Osteoblast (primary cell): ENCODE results near the gene OR10G7. TPM values are rescaled to one million over a fixed set of nuclear protein-coding genes. Genes with fewer than 3 reads are reported as not detected.

ENCODE experiments used
- DNase-seq: peaks from one replicate; pipeline ENCODE4 v3.0.0; 2011; ENCODE audit warnings: low spot score, mixed read lengths; ENCODE audit not compliant: insufficient read length; ENCODE audit errors: missing footprints
- H2AFZ ChIP-seq: 2 replicates; pipeline ENCODE4 v1.6.0; 2011; ENCODE audit warnings: mild to moderate bottlenecking, low read length
- H3K27ac ChIP-seq: 2 replicates; pipeline ENCODE4 v1.5.1; 2011; ENCODE audit warnings: mild to moderate bottlenecking, low read depth, low read length, moderate library complexity
- H3K27me3 ChIP-seq: 2 replicates; pipeline ENCODE4 v1.6.0; 2012; ENCODE audit warnings: mild to moderate bottlenecking, control low read depth, inconsistent platforms, low read length, moderate library complexity; ENCODE audit not compliant: insufficient read depth
- H3K36me3 ChIP-seq: 2 replicates; pipeline ENCODE4 v1.5.1; 2011; ENCODE audit warnings: mild to moderate bottlenecking, low read length, control low read depth, moderate library complexity; ENCODE audit not compliant: insufficient read depth
- H3K4me1 ChIP-seq: 2 replicates; pipeline ENCODE4 v1.5.1; 2011; ENCODE audit warnings: mild to moderate bottlenecking, low read length, control low read depth, moderate library complexity; ENCODE audit not compliant: insufficient read depth
- H3K4me2 ChIP-seq: 2 replicates; pipeline ENCODE4 v1.6.0; 2011; ENCODE audit warnings: mild to moderate bottlenecking, low read length; ENCODE audit not compliant: insufficient read depth
- H3K4me3 ChIP-seq: fragments of 200-600 bp; sonication (generic); 3 replicates; pipeline ENCODE4 v1.5.1; 2012; ENCODE audit warnings: mild to moderate bottlenecking, low read length, inconsistent platforms; ENCODE audit not compliant: insufficient read depth
- H3K79me2 ChIP-seq: 2 replicates; pipeline ENCODE4 v1.6.0; 2012; ENCODE audit warnings: mild to moderate bottlenecking, low read length, control low read depth, inconsistent platforms; ENCODE audit not compliant: insufficient read depth
- H3K9me3 ChIP-seq: 2 replicates; pipeline ENCODE4 v1.5.1; 2011; ENCODE audit warnings: low read depth, low read length, control low read depth
- H4K20me1 ChIP-seq: 2 replicates; pipeline ENCODE4 v1.6.0; 2012; ENCODE audit warnings: mild to moderate bottlenecking, low read length, control low read depth; ENCODE audit not compliant: insufficient read depth
- CTCF ChIP-seq: IDR thresholded peaks from 2 replicates; pipeline ENCODE4 v1.5.1; 2011; ENCODE audit warnings: mild to moderate bottlenecking, low read depth, low read length, moderate library complexity; ENCODE audit errors: extremely low read depth
- total RNA-seq: library from RNA; depleted of rRNA; stranded (reverse); fragments of >200 nt; gene quantifications from 2 replicates; pipeline ENCODE4 v1.2.3, GENCODE V29; 2012

The OR10G7 gene
- total RNA-seq = not detected in 2 replicates

DNA sequence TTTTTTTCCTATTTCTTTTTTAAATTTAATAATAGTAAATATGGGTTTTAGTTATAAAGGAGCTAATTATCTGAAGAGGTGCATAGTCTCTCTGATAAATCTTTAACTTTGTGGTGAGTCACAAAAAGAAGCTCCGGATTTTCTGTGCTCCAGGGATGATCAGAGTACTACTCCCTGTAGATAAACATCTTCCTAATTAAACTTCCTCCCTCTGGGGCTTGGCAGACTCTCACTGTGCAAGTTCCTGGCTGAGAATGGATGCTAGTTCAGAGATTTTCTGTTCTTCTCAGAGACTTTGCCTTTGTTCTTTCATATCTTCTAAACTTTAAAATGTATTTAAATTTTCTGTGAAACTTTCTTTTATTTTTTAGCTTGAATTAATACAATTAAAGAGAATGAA lies at the start of gene OR10G7:
OR10G7 (minus strand) TSS at position 72 of the 400 bp plus-strand sequence. CDS start 2,324 bp downstream, outside the sequence.
- no peak for DNase-seq
- Histone ChIP-seq H3K4me3 (no peak within 1 kb of the TSS), H4K20me1 (no peaks in the 10 kb centered on the region), H3K79me2 (no peaks in the 10 kb centered on the region), H3K27ac (no peak within 1 kb of the TSS), H3K36me3 (no peaks in the 10 kb centered on the region), H3K27me3 (no peaks in the 10 kb centered on the region), H3K4me2 (no peak within 1 kb of the TSS), H3K4me1 (no peaks in the 10 kb centered on the region), H2AFZ (no peak within 1 kb of the TSS), H3K9me3 (no peaks in the 10 kb centered on the region)
- TF ChIP-seq CTCF = no peak

GRCh38 chr11:124085997-124086846 lies 45.1 kb upstream of the OR10G7 start:
- Histone ChIP-seq H3K79me2 (no peaks in the 10 kb centered on the region), H2AFZ (no peak overlapping the region), H3K36me3 (no peaks in the 10 kb centered on the region), H3K4me1 (no peaks in the 10 kb centered on the region), H3K27me3 (peaks cover 3% of the 10 kb centered on the region), H4K20me1 (no peaks in the 10 kb centered on the region), H3K27ac (no peak overlapping the region), H3K9me3 (no peaks in the 10 kb centered on the region), H3K4me3 (no peak overlapping the region), H3K4me2 (no peak overlapping the region)
- no peak for DNase-seq
- no peak for TF ChIP-seq CTCF

- Histone ChIP-seq H3K27ac (no peak overlapping the region), H4K20me1 (no peaks in the 10 kb centered on the region), H3K4me1 (no peaks in the 10 kb centered on the region), H2AFZ (no peak overlapping the region), H3K4me3 (no peak overlapping the region), H3K36me3 (no peaks in the 10 kb centered on the region), H3K9me3 (no peaks in the 10 kb centered on the region), H3K27me3 (peaks cover 3% of the 10 kb centered on the region), H3K4me2 (no peak overlapping the region), H3K79me2 (no peaks in the 10 kb centered on the region)
- no peak for TF ChIP-seq CTCF
- DNase-seq = no peak
Observed at GRCh38 chr11:124085583-124085982, 44.5 kb upstream of the OR10G7 start.

DNA sequence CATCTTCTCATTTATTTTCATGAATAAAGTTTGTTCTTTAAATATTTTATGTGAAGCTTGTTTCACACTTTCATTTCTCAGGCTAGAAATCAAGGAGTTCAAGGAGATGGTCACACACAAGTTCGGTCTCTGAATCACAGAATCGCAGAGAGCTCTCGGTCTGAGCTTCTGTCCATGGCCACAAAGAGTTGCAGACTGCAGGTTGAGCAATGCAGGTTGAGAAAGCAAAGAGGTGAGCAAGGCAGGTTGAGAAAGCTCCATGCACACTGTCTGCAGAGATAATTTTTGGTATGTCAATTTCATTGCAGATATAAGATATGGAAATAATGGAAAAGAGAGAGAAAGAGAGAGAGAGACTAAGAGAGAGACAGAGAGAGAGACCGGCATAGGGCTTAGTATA lies 41.2 kb upstream of the OR10G7 start:
- no peaks in the 10 kb centered on the region for H3K79me2 ChIP-seq
- no peak for DNase-seq
- no peak overlapping the region for H2AFZ ChIP-seq
- H3K27me3 ChIP-seq = peaks cover 3% of the 10 kb centered on the region
- no peak overlapping the region for H3K4me2 ChIP-seq
- TF ChIP-seq CTCF = no peak
- H4K20me1 ChIP-seq = no peaks in the 10 kb centered on the region
- H3K4me3 ChIP-seq = no peak overlapping the region
- no peaks in the 10 kb centered on the region for H3K4me1 ChIP-seq
- H3K36me3 ChIP-seq = no peaks in the 10 kb centered on the region
- no peaks in the 10 kb centered on the region for H3K9me3 ChIP-seq
- H3K27ac ChIP-seq = no peak overlapping the region
